HG03280 (cell line): Measurements from ENCODE around the gene PDE1A.

Source experiments
- ATAC-seq: cut with Tn5 transposase; IDR thresholded peaks from one replicate; pipeline ENCODE4 v1.9.1; 2021; ENCODE audit warnings: mild to moderate bottlenecking, moderate library complexity; ENCODE audit not compliant: unreplicated experiment

PDE1A gene

GRCh38 chr2:182359027-182359989 is 67.5 kb downstream of the PDE1A start:
- no peak for ATAC-seq

GRCh38 chr2:182358601-182359000 is 68.2 kb downstream of the PDE1A start:
- no peak for ATAC-seq

- no peak for ATAC-seq
Measured at GRCh38 chr2:182355815-182356214, 71.0 kb downstream of the PDE1A start.

- no peak for ATAC-seq
Measured at GRCh38 chr2:182351427-182351826, 75.4 kb downstream of the PDE1A start.

- no peak for ATAC-seq
Measured at GRCh38 chr2:182349268-182349667, 77.6 kb downstream of the PDE1A start.

- no peak for ATAC-seq
Measured at GRCh38 chr2:182345384-182345783, 81.5 kb downstream of the PDE1A start.

- no peak for ATAC-seq
Measured at GRCh38 chr2:182330451-182331305, 96.2 kb downstream of the PDE1A start.

GRCh38 chr2:182324665-182325064 is 102.2 kb downstream of the PDE1A start:
- ATAC-seq = no peak

GRCh38 chr2:182321096-182321495 is 105.7 kb downstream of the PDE1A start:
- no peak for ATAC-seq

- ATAC-seq = no peak
Measured at GRCh38 chr2:182319556-182320505, 107.0 kb downstream of the PDE1A start.

- ATAC-seq = no peak
Measured at GRCh38 chr2:182318466-182319220, 108.2 kb downstream of the PDE1A start.

- no peak for ATAC-seq
Measured at GRCh38 chr2:182316950-182317349, 109.9 kb downstream of the PDE1A start.

GRCh38 chr2:182302972-182303371 is 123.9 kb downstream of the PDE1A start:
- no peak for ATAC-seq

GRCh38 chr2:182302174-182302573 is 124.7 kb downstream of the PDE1A start:
- ATAC-seq = no peak

GRCh38 chr2:182301093-182301492 is 125.7 kb downstream of the PDE1A start:
- ATAC-seq = no peak

- no peak for ATAC-seq
Measured at GRCh38 chr2:182300608-182301007, 126.2 kb downstream of the PDE1A start.

GRCh38 chr2:182299632-182300031 is 127.2 kb downstream of the PDE1A start:
- no peak for ATAC-seq

- no peak for ATAC-seq
Measured at GRCh38 chr2:182298456-182298855, 128.4 kb downstream of the PDE1A start.

GRCh38 chr2:182291296-182291695 is 135.5 kb downstream of the PDE1A start:
- ATAC-seq = no peak

GRCh38 chr2:182283512-182283911 is 143.3 kb downstream of the PDE1A start:
- ATAC-seq = no peak
